Tibial nerve (tissue), 4 donors: Measurements from ENCODE around the gene KIAA1614. TPM values are rescaled to one million over a fixed set of nuclear protein-coding genes. Genes with fewer than 3 reads are reported as not detected.

Experiments
- DNase-seq, 2 donors: peaks; one replicate each; pipeline ENCODE4 v3.0.0-alpha.2; 2019; ENCODE audit warnings: low spot score in 2 of 2
- H3K27ac ChIP-seq, 4 donors: fragments of 200-600 bp; sonication (generic) in 3 of 4; one replicate each; pipeline ENCODE4 v1.5.1; 2017 to 2019; ENCODE audit warnings: mild to moderate bottlenecking in 1 of 4
- H3K27me3 ChIP-seq, 2 donors: fragments of 200-600 bp; sonication (generic) in 1 of 2; one replicate each; pipeline versions ENCODE4 v1.5.1 to v1.6.0; 2017 to 2019
- H3K36me3 ChIP-seq, 3 donors: fragments of 200-600 bp; sonication (generic); one replicate each; pipeline ENCODE4 v1.5.1; 2018 to 2019
- H3K4me1 ChIP-seq, 4 donors: fragments of 200-600 bp; sonication (generic) in 3 of 4; one replicate each; pipeline ENCODE4 v1.5.1; 2017 to 2019
- H3K4me3 ChIP-seq, 4 donors: fragments of 200-600 bp; sonication (generic) in 3 of 4; one replicate each; pipeline ENCODE4 v1.5.1; 2017 to 2019; ENCODE audit warnings: mild to moderate bottlenecking in 1 of 4, moderate library complexity in 1 of 4
- H3K9me3 ChIP-seq, 4 donors: fragments of 200-600 bp; sonication (generic) in 3 of 4; one replicate each; pipeline ENCODE4 v1.5.1; 2017 to 2019
- EP300 ChIP-seq, 2 donors: sonication (generic); formaldehyde crosslinking; IDR thresholded peaks; one replicate each; pipeline ENCODE4 v1.6.1; 2017; ENCODE audit warnings: antibody characterized with exemption in 2 of 2, mild to moderate bottlenecking in 1 of 2
- POLR2A ChIP-seq, 2 donors: fragments of 450-650 bp; IDR thresholded peaks; one replicate each; pipeline ENCODE4 v1.6.1; 2017; ENCODE audit warnings: antibody characterized with exemption in 2 of 2, mild to moderate bottlenecking in 2 of 2, moderate library complexity in 2 of 2
- WGBS, 2 donors: methylation state at CpG; one replicate each; pipeline ENCODE4 v1.1.5; 2018; 5-methylcytosine and 5-hydroxymethylcytosine counted together
- total RNA-seq, 4 donors: library from RNA; depleted of rRNA; stranded (reverse); fragments of >200 nt; gene quantifications; one replicate each; pipeline ENCODE4 v1.1.0, GENCODE V29; 2016
- TF ChIP-seq, protein P1 (sequence below), 5 experiments: fragments of 200-600 bp in 3 of 5; fragments of 450-650 bp in 2 of 5; sonication (generic) in 3 of 5; IDR thresholded peaks; one replicate each; pipeline ENCODE4 v1.5.1; 2016 to 2019; ENCODE audit warnings: antibody characterized with exemption in 5 of 5, mild to moderate bottlenecking in 3 of 5, moderate library complexity in 2 of 5

KIAA1614 gene
- total RNA-seq, 4 donors from 2014 or later: 14.9 to 22.6 (median 19.1) TPM

DNA sequence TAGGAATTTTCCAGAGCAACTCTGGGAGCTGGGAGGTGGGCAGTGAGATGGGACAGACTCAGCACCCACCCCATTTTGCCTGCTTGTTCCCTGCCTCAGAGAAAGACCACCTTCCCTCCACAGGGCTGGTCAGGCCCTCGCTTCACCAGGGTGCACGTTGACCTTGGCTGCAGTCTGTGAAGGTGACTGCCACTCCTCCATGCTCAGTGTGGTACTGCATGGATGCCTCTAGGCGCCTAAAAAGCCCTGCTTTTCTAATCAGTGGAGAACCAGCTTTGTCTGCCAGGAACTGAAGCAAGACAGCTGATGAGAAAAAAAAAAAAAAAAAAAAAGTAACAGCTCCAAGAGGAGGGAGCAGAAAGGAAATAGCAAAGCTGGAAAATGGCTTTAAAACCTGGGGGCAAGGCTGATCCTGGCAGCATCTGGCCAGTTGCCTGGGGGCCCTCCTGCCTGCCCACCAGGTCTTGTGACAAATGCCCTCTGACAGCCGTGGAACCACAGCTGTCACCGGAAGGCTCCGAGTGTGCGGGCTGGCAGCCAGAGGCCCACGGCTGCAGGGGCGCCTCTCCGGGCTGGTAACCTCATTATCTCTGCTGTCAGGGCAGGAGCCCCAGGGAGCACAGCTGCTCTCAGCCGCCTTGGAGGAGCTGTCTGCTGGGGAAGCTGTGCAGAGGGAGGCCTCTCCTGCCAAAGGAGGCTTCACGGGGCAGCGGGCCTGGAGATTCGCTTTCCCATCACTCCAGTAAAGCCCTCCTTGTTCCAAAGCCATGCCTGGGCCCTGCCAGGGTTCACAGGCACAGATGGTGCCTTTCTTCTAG lies 13.7 kb downstream of the KIAA1614 start:
- TF ChIP-seq POLR2A (IDR thresholded peaks at IDR 0.05) (no peak), EP300 (IDR thresholded peaks at IDR 0.05) (peak in 1 of 2 donors; percentile 18)
- DNase-seq: no peak
- Histone ChIP-seq H3K4me1 (peaks cover 0 to 59% (median 23%) of the 10 kb centered on the region in 4 donors), H3K27ac (peak overlapping the region in 3 of 4 donors; percentile 21 to 77 (median 75)), H3K4me3 (peak overlapping the region in 1 of 4 donors; percentile 24), H3K9me3 (no peaks in the 10 kb centered on the region), H3K36me3 (peaks cover 0 to 29% (median 0%) of the 10 kb centered on the region in 3 donors), H3K27me3 (no peaks in the 10 kb centered on the region)
- WGBS, 2 donors: 18 to 27% methylated on average over 10 to 14 of the region's 14 CpGs

DNA sequence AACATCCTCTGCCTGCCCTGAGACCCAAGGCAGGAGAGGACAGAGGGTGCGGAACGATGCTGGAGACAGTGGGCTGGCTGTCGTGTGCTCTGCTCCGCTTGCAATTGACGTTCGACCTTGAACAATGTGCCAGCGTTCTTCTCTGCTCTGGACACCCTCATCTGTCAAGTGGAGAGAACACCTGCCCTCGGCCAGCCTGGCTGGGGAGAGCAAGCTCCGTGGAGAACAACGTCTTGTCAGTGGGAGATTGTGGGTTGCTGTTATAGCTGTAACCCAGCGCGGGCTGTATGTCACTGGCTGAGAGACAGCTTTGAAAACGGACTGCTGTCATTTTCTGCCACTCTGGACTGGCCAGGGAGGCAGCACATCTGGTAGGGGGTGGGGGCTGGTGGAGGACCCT lies 14.7 kb downstream of the KIAA1614 start:
- Histone ChIP-seq H3K27me3 (no peaks in the 10 kb centered on the region), H3K4me3 (no peak overlapping the region), H3K36me3 (peaks cover 0 to 39% (median 0%) of the 10 kb centered on the region in 3 donors), H3K27ac (peak overlapping the region in 3 of 4 donors; percentile 21 to 77 (median 75)), H3K4me1 (peaks cover 0 to 53% (median 23%) of the 10 kb centered on the region in 4 donors), H3K9me3 (no peaks in the 10 kb centered on the region)
- TF ChIP-seq POLR2A (IDR thresholded peaks at IDR 0.05) (no peak), EP300 (IDR thresholded peaks at IDR 0.05) (no peak)
- TF ChIP-seq, protein P1, sequence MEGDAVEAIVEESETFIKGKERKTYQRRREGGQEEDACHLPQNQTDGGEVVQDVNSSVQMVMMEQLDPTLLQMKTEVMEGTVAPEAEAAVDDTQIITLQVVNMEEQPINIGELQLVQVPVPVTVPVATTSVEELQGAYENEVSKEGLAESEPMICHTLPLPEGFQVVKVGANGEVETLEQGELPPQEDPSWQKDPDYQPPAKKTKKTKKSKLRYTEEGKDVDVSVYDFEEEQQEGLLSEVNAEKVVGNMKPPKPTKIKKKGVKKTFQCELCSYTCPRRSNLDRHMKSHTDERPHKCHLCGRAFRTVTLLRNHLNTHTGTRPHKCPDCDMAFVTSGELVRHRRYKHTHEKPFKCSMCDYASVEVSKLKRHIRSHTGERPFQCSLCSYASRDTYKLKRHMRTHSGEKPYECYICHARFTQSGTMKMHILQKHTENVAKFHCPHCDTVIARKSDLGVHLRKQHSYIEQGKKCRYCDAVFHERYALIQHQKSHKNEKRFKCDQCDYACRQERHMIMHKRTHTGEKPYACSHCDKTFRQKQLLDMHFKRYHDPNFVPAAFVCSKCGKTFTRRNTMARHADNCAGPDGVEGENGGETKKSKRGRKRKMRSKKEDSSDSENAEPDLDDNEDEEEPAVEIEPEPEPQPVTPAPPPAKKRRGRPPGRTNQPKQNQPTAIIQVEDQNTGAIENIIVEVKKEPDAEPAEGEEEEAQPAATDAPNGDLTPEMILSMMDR (IDR thresholded peaks at IDR 0.05): no peak
- no peak for DNase-seq
- WGBS, 2 donors: 72 to 77% methylated on average over 13 of the region's 13 CpGs

DNA sequence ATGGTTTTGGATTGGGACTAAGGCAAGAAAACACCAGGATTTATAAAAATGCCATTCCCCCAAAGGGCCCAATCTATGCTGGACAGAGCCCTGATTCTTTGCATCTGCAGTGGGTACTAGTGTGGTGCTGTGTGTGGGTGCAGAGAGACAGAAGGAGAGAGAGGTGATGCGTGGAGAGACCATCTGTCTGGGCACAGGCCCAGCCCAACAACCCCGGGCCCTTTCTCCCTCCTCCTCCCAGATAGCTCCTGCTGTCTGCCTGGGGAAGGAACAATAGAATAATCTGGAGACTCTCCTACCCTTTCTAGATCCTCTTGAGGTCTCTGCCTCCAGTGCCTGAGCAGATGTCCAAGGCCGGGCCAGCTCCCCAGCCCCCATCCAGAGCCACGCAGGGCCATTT lies 15.1 kb downstream of the KIAA1614 start:
- Histone ChIP-seq H3K27me3 (no peaks in the 10 kb centered on the region), H3K27ac (peak overlapping the region in 3 of 4 donors; percentile 21 to 77 (median 75)), H3K36me3 (peaks cover 0 to 41% (median 0%) of the 10 kb centered on the region in 3 donors), H3K4me3 (no peak overlapping the region), H3K4me1 (peaks cover 0 to 48% (median 23%) of the 10 kb centered on the region in 4 donors), H3K9me3 (no peaks in the 10 kb centered on the region)
- TF ChIP-seq, protein P1 (IDR thresholded peaks at IDR 0.05): no peak
- TF ChIP-seq EP300 (IDR thresholded peaks at IDR 0.05): no peak
- no peak for TF ChIP-seq POLR2A (IDR thresholded peaks at IDR 0.05)
- 47 to 61% methylated on average over 3 to 4 of the region's 4 CpGs for WGBS, 2 donors
- DNase-seq: no peak

DNA sequence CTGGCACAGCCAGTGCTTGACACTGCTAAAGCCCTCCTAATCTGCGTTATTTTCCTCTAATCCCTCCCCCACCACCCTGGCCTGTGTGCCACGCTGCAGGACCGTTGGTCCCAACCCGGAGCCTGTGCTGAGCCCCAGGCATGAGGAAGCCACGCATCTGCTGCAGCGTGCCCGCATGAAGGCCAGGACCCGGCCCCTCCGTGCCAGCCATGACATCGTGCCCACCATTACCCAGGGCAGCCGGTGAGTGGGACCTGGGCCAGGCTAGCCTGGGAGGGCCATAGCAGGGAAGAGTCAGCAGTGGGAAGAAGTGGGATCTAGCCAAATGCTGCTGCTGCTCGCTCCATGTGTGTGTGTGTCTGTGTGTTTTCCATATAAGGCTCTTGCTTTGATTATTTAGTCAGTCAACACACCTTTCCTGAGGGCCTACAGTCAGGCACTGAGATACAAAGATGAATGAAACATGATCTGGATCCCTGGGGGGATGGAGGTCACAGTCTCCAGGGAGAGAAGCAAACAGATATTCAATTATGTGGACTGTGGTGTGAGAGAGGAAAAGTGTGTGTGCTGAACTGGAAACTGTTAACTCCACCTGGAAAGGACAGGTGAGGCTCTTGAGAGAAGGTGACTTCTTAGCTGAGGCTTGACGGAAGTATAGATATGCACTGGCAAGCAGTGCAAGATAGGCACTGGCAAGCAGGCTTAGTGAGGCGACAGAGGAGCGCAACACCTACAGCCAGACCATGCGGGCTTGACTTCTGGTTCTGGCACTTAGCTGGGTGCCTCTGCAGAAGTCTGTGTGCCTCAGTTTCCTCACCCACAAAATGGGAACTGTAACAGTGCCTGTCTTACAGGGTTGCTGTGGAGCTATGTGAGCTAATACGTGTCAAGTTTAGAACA lies 15.9 kb downstream of the KIAA1614 start:
- DNase-seq: no peak
- Histone ChIP-seq H3K9me3 (no peaks in the 10 kb centered on the region), H3K4me1 (peaks cover 0 to 42% (median 23%) of the 10 kb centered on the region in 4 donors), H3K4me3 (no peak overlapping the region), H3K27ac (peak overlapping the region in 3 of 4 donors; percentile 21 to 77 (median 75)), H3K36me3 (peaks cover 0 to 44% (median 0%) of the 10 kb centered on the region in 3 donors), H3K27me3 (no peaks in the 10 kb centered on the region)
- WGBS, 2 donors: 74 to 86% methylated on average over 17 of the region's 17 CpGs
- TF ChIP-seq EP300 (IDR thresholded peaks at IDR 0.05) (no peak), POLR2A (IDR thresholded peaks at IDR 0.05) (no peak)
- TF ChIP-seq, protein P1 (IDR thresholded peaks at IDR 0.05): no peak

DNA sequence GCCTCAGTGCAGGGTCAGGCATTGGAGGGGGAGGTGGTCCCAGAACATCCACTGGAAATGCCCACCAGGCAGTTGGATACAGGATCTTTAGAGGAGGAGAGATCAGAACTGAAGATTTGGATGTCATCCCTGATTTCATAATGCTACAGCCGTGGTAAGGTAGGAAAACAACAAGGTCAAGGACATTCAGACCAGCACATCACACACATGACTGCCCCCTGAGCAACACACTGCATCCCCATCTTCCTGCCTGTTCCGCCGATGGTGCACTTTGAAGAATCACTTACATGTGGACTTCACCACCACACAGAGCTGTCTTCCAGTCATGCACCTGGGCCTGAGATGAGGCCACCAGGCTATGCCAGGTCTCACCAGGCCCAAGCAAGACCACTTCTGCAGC lies 16.7 kb downstream of the KIAA1614 start:
- TF ChIP-seq POLR2A (IDR thresholded peaks at IDR 0.05): no peak
- Histone ChIP-seq H3K36me3 (peaks cover 0 to 51% (median 0%) of the 10 kb centered on the region in 3 donors), H3K4me1 (peaks cover 0 to 40% (median 23%) of the 10 kb centered on the region in 4 donors), H3K27me3 (no peaks in the 10 kb centered on the region), H3K4me3 (no peak overlapping the region), H3K27ac (no peak overlapping the region), H3K9me3 (no peaks in the 10 kb centered on the region)
- DNase-seq: no peak
- 92 to 95% methylated on average over 3 of the region's 3 CpGs for WGBS, 2 donors
